Transverse colon (tissue), 4 donors: Measurements from ENCODE around the gene HSFX3.

ENCODE experiments used
- EP300 ChIP-seq: sonication (generic); formaldehyde crosslinking; IDR thresholded peaks from one replicate; pipeline ENCODE4 v1.6.1; 2017; ENCODE audit warnings: antibody characterized with exemption, low read depth
- POLR2AphosphoS5 ChIP-seq, 3 donors: sonication (generic); formaldehyde crosslinking; IDR thresholded peaks; one replicate each; pipeline ENCODE4 v1.6.1; 2016; ENCODE audit warnings: antibody characterized with exemption in 3 of 3
- TF ChIP-seq, protein P1 (sequence below), 5 experiments: fragments of 200-600 bp in 3 of 5; fragments of 450-650 bp in 2 of 5; sonication (generic) in 3 of 5; IDR thresholded peaks; 1 replicate in 2 of 5; 2 replicates in 3 of 5; pipeline ENCODE4 v1.5.1; 2016 to 2017; ENCODE audit warnings: antibody characterized with exemption in 5 of 5, inconsistent platforms in 3 of 5, mild to moderate bottlenecking in 2 of 5, moderate library complexity in 1 of 5

GRCh38 chrX:149540621-149541520 lies 8.9 kb downstream of the HSFX3 start, which contains the start of gene EOLA1:
- TF ChIP-seq, protein P1, sequence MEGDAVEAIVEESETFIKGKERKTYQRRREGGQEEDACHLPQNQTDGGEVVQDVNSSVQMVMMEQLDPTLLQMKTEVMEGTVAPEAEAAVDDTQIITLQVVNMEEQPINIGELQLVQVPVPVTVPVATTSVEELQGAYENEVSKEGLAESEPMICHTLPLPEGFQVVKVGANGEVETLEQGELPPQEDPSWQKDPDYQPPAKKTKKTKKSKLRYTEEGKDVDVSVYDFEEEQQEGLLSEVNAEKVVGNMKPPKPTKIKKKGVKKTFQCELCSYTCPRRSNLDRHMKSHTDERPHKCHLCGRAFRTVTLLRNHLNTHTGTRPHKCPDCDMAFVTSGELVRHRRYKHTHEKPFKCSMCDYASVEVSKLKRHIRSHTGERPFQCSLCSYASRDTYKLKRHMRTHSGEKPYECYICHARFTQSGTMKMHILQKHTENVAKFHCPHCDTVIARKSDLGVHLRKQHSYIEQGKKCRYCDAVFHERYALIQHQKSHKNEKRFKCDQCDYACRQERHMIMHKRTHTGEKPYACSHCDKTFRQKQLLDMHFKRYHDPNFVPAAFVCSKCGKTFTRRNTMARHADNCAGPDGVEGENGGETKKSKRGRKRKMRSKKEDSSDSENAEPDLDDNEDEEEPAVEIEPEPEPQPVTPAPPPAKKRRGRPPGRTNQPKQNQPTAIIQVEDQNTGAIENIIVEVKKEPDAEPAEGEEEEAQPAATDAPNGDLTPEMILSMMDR (IDR thresholded peaks at IDR 0.05) = no peak
- TF ChIP-seq EP300 = peak; percentile 91
- peak; percentile 70 to 87 (median 87) for TF ChIP-seq POLR2AphosphoS5 (IDR thresholded peaks at IDR 0.05)
